T-helper 2 cell treated with Interferon-gamma antibody and Interleukin-4, amounts not matched to agents 5 μg/mL and 100 μg/mL, for 36 hours (primary cell): ENCODE measurements around the gene MX2.
A peak's percentile ranks its signal among the peaks of the same experiment; 100 is the strongest.

Experiments used
- DNase-seq: peaks from one replicate; pipeline ENCODE4 v3.0.0; 2021; ENCODE audit warnings: low spot score
- H3K27ac Mint-ChIP-seq: one replicate; pipeline ENCODE4 v1.8.0; 2021; ENCODE audit warnings: mild to moderate bottlenecking, mixed read lengths
- H3K27me3 Mint-ChIP-seq: one replicate; pipeline ENCODE4 v1.8.0; 2021; ENCODE audit warnings: low read depth, mixed read lengths
- H3K36me3 Mint-ChIP-seq: one replicate; pipeline ENCODE4 v1.8.0; 2021; ENCODE audit warnings: low read depth, mixed read lengths
- H3K4me1 Mint-ChIP-seq: one replicate; pipeline ENCODE4 v1.8.0; 2021; ENCODE audit warnings: low read depth, mixed read lengths
- H3K4me3 Mint-ChIP-seq: one replicate; pipeline ENCODE4 v1.8.0; 2022; ENCODE audit warnings: mild to moderate bottlenecking, moderate library complexity, mixed read lengths
- H3K9me3 Mint-ChIP-seq: one replicate; pipeline ENCODE4 v1.8.0; 2021; ENCODE audit warnings: mixed read lengths

The MX2 gene

GRCh38 chr21:41429305-41429704 lies 67.5 kb downstream of the MX2 start:
- H3K4me3 Mint-ChIP-seq, result peak overlapping the region; percentile 15
- peaks cover 39% of the 10 kb centered on the region for H3K4me1 Mint-ChIP-seq
- DNase-seq, result no peak
- H3K9me3 Mint-ChIP-seq, result peaks cover 12% of the 10 kb centered on the region
- H3K27ac Mint-ChIP-seq, result peak overlapping the region; percentile 20
- peaks cover 63% of the 10 kb centered on the region for H3K36me3 Mint-ChIP-seq
- H3K27me3 Mint-ChIP-seq, result no peaks in the 10 kb centered on the region

- H3K4me3 Mint-ChIP-seq, result peak overlapping the region; percentile 11
- H3K9me3 Mint-ChIP-seq, result peaks cover 19% of the 10 kb centered on the region
- H3K4me1 Mint-ChIP-seq, result peaks cover 34% of the 10 kb centered on the region
- no peak for DNase-seq
- no peaks in the 10 kb centered on the region for H3K27me3 Mint-ChIP-seq
- peak overlapping the region; percentile 6 for H3K27ac Mint-ChIP-seq
- peaks cover 70% of the 10 kb centered on the region for H3K36me3 Mint-ChIP-seq
Observed at GRCh38 chr21:41429925-41430491, 68.2 kb downstream of the MX2 start.

GRCh38 chr21:41431788-41432548 lies 70.1 kb downstream of the MX2 start:
- H3K27me3 Mint-ChIP-seq, result no peaks in the 10 kb centered on the region

GRCh38 chr21:41432562-41433460 lies 71.0 kb downstream of the MX2 start:
- no peak overlapping the region for H3K27ac Mint-ChIP-seq
- H3K27me3 Mint-ChIP-seq, result no peaks in the 10 kb centered on the region
- H3K4me3 Mint-ChIP-seq, result no peak overlapping the region
- no peak for DNase-seq
- peaks cover 23% of the 10 kb centered on the region for H3K9me3 Mint-ChIP-seq
- H3K36me3 Mint-ChIP-seq, result peaks cover 89% of the 10 kb centered on the region
- peaks cover 28% of the 10 kb centered on the region for H3K4me1 Mint-ChIP-seq

More at GRCh38 chr21:41431788-41432548, 70.1 kb downstream of the MX2 start:
- Mint-ChIP-seq H3K27ac (no peak overlapping the region), H3K4me3 (no peak overlapping the region), H3K36me3 (peaks cover 86% of the 10 kb centered on the region), H3K4me1 (peaks cover 32% of the 10 kb centered on the region), H3K9me3 (peaks cover 23% of the 10 kb centered on the region)
- DNase-seq, result no peak

GRCh38 chr21:41433566-41433965 lies 71.7 kb downstream of the MX2 start:
- H3K27ac Mint-ChIP-seq, result no peak overlapping the region
- no peak overlapping the region for H3K4me3 Mint-ChIP-seq
- peaks cover 89% of the 10 kb centered on the region for H3K36me3 Mint-ChIP-seq

GRCh38 chr21:41435706-41436105 lies 73.9 kb downstream of the MX2 start:
- Mint-ChIP-seq H3K27ac (no peak overlapping the region), H3K9me3 (peaks cover 23% of the 10 kb centered on the region), H3K36me3 (peaks cover 89% of the 10 kb centered on the region), H3K27me3 (no peaks in the 10 kb centered on the region), H3K4me1 (peaks cover 10% of the 10 kb centered on the region), H3K4me3 (no peak overlapping the region)
- no peak for DNase-seq

More at GRCh38 chr21:41433566-41433965, 71.7 kb downstream of the MX2 start:
- H3K27me3 Mint-ChIP-seq, result no peaks in the 10 kb centered on the region
- peaks cover 23% of the 10 kb centered on the region for H3K9me3 Mint-ChIP-seq
- no peak for DNase-seq
- H3K4me1 Mint-ChIP-seq, result peaks cover 21% of the 10 kb centered on the region

- peaks cover 10% of the 10 kb centered on the region for H3K4me1 Mint-ChIP-seq
- DNase-seq, result no peak
- H3K36me3 Mint-ChIP-seq, result peaks cover 89% of the 10 kb centered on the region
- H3K27ac Mint-ChIP-seq, result no peak overlapping the region
- peaks cover 23% of the 10 kb centered on the region for H3K9me3 Mint-ChIP-seq
- H3K4me3 Mint-ChIP-seq, result no peak overlapping the region
- H3K27me3 Mint-ChIP-seq, result no peaks in the 10 kb centered on the region
Observed at GRCh38 chr21:41437729-41438128, 75.9 kb downstream of the MX2 start.

- H3K4me1 Mint-ChIP-seq, result peaks cover 10% of the 10 kb centered on the region
- H3K9me3 Mint-ChIP-seq, result peaks cover 15% of the 10 kb centered on the region
- H3K27me3 Mint-ChIP-seq, result no peaks in the 10 kb centered on the region
- peaks cover 89% of the 10 kb centered on the region for H3K36me3 Mint-ChIP-seq
- H3K27ac Mint-ChIP-seq, result no peak overlapping the region
- no peak for DNase-seq
- no peak overlapping the region for H3K4me3 Mint-ChIP-seq
Observed at GRCh38 chr21:41438425-41439113, 76.7 kb downstream of the MX2 start.

- no peak overlapping the region for H3K27ac Mint-ChIP-seq
- H3K27me3 Mint-ChIP-seq, result no peaks in the 10 kb centered on the region
- DNase-seq, result no peak
- peaks cover 10% of the 10 kb centered on the region for H3K4me1 Mint-ChIP-seq
- H3K9me3 Mint-ChIP-seq, result peaks cover 11% of the 10 kb centered on the region
- H3K4me3 Mint-ChIP-seq, result no peak overlapping the region
- H3K36me3 Mint-ChIP-seq, result peaks cover 87% of the 10 kb centered on the region
Observed at GRCh38 chr21:41439248-41439647, 77.4 kb downstream of the MX2 start.

- Mint-ChIP-seq H3K9me3 (no peaks in the 10 kb centered on the region), H3K27me3 (no peaks in the 10 kb centered on the region), H3K4me3 (no peak overlapping the region), H3K4me1 (peaks cover 5% of the 10 kb centered on the region), H3K27ac (no peak overlapping the region), H3K36me3 (peaks cover 81% of the 10 kb centered on the region)
- no peak for DNase-seq
Observed at GRCh38 chr21:41441546-41441945, 79.7 kb downstream of the MX2 start.

GRCh38 chr21:41442481-41443186 lies 80.8 kb downstream of the MX2 start:
- Mint-ChIP-seq H3K36me3 (peaks cover 81% of the 10 kb centered on the region), H3K4me3 (no peak overlapping the region), H3K27me3 (no peaks in the 10 kb centered on the region), H3K27ac (no peak overlapping the region), H3K4me1 (peaks cover 2% of the 10 kb centered on the region), H3K9me3 (no peaks in the 10 kb centered on the region)
- no peak for DNase-seq

GRCh38 chr21:41443562-41443961 lies 81.7 kb downstream of the MX2 start:
- H3K9me3 Mint-ChIP-seq, result no peaks in the 10 kb centered on the region
- no peaks in the 10 kb centered on the region for H3K27me3 Mint-ChIP-seq
- peaks cover 78% of the 10 kb centered on the region for H3K36me3 Mint-ChIP-seq
- no peak overlapping the region for H3K4me3 Mint-ChIP-seq
- DNase-seq, result no peak
- no peak overlapping the region for H3K27ac Mint-ChIP-seq
- H3K4me1 Mint-ChIP-seq, result no peaks in the 10 kb centered on the region
